ENCODE results near the gene AP4E1.
"Not testable (repeated sequence)": the region's sequence is repeated elsewhere in the genome, so short reads cannot be mapped to it uniquely, and the experiment has no call there.

The AP4E1 gene

DNA sequence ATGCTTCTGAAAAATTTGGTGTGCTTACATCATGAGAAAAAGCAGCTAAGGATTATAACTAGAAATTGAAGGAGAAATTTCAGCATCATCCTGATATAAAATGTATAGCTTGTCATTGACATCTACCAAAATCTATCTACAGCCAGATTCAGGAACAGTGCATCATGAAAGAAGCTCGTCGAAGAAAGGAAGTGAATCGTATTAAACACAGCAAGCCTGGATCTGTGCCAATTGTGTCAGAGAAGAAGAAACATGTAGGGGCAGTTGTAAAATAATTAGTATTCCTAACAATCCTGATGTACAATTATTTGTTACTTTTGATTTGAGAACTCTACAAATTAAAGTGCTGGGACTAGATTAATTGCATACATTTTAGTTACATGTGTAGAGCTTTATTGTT, 37.2 kb downstream of the AP4E1 start:
- DNase-seq (ENCODE audit: low read depth, low spot score), result no peak

DNA sequence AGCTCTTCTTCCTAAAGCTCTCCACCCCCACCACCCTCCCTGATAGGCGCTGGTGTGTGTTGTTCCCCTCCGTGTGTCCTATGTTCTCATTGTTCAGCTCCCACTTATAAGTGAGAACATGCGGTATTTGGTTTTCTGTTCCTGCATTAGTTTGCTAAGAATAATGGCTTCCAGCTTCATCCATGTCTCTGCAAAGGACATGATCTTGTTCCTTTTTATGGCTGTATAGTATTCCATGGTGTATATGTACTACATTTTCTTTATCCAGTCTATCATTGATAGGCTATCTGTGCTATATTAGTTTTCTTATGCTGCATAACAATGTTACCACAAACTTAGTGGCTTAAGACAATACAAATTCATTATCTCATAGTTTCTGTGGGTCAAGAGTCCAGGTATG, 42.3 kb downstream of the AP4E1 start:
- not testable (repeated sequence) for DNase-seq (ENCODE audit: low read depth, low spot score)

DNA sequence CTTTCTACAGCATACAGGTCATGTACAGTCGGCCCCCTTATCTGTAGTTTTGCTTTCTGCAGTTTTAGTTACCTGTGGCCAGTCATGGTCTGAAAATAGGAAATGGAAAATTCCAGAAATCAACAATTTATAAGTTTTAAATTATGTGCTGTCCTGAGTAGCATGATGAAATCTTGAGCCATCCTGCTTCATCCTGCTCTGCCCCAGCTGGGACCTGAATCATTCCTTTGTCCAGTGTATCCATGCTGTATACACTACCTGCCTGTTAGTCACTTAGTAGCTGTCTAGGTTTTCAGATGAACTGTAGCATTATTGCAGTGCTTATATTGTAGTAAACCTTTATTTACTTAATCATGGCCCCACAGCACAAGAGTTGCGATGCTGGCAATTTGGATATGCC, 44.8 kb downstream of the AP4E1 start:
- no peak for DNase-seq (ENCODE audit: low read depth, low spot score)

DNA sequence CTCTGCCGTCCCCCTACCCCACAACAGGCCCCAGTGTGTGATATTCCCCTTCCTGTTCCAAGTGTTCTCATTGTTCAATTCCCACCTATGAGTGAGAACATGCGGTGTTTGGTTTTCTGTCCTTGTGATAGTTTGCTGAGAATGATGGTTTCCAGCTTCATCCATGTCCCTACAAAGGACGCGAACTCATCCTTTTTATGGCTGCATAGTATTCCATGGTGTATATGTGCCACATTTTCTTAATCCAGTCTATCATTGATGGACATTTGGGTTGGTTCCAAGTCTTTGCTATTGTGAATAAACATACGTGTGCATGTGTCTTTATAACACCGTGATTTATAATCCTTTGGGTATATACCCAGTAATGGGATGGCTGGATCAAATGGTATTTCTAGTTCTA, 46.4 kb downstream of the AP4E1 start:
- DNase-seq (ENCODE audit: low read depth, low spot score), result not testable (repeated sequence)

DNA sequence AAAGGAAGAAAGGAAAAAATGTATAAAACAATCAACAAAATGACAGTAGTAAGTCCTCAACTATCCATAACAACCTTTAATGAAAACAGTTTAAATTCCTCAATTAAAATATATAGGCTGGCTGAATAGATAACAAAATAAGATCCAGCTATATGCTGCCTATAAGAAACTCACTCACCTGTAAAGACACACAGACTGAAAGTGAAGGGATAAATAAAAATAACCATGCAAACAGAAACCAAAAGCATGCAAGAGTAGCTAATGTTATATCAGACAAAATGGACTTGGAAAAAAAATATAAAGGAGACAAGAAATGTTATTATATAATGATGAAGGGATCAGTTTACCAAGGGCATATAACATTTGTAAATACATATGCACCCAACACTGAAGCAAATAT, 51.2 kb downstream of the AP4E1 start:
- DNase-seq (ENCODE audit: low read depth, low spot score), result no peak

DNA sequence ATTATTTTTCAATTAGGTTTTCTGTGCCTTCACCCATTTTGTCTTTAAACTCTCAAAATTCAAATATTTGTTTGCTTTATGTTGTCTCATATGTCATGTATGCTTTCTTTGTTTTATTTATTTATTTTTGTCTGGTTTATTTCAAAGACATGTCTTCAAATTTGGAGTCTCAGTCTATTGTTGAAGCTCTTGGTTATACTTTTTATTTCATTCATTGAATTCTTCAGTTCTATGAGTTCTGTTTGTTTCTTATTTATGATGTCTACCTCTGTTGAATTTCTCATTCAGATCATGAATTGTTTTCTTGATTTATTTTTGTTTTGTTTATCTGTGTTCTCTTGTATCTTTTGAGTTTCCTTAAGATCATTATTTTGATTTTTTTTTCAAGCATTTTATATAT, 55.6 kb downstream of the AP4E1 start:
- DNase-seq (ENCODE audit: low read depth, low spot score), result no peak

DNA sequence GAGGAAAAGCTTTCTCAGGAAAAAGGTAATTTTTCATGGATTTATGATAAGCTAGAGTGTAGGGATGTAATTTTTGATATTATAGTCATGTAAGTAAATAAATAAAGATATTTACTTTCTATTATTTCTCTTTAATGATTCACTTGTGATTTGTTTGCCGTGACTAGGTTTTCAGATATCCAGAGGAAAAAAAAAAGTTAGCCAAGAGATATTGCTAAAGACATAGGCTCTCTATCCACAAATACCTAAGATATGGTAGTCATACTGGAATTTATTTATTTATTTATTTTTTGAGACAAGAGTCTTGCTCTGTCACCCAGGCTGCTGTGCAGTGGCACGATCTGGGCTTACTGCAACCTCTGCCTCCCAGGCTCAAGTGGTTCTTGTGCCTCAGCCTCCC, 59.9 kb downstream of the AP4E1 start:
- DNase-seq (ENCODE audit: low read depth, low spot score), result no peak

DNA sequence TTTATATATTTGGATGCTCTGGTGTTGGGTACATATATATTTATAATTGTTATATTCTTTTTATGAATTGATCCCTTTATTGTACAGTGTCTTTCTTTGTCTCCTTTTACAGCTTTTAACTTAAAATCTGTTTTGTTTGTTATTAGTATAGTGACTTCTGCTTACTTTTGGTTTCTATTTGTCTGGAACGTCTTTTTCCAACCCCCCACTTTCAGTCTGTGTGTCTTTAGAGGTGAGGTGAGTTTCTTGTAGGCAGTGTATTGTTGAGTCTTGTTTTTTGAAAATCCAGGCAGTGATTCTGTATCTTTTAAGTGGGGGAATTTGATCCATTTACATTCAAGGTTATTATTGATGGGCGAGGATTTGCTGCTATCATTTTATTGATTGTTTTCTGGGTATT, 62.0 kb downstream of the AP4E1 start:
- DNase-seq (ENCODE audit: low read depth, low spot score), result no peak

DNA sequence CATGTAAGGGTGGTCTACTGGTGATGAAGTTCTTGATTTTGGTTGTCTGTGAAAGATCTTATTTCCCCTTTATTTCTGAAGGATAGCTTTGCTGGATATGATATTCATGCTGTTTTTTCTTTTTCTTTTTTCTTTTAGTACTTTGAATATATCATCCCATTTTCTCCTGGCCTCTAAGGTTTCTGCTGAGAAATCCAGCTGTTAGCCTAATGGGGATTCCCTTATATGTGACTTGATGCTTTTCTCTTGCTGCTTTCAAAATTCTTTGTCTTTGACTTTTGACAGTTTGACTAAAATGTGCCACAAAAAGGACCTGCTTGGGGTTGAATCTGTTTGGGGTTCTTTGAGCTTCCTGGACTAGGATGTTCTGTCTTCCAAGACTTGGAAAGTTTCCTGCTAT, 62.6 kb downstream of the AP4E1 start:
- DNase-seq (ENCODE audit: low read depth, low spot score), result no peak

DNA sequence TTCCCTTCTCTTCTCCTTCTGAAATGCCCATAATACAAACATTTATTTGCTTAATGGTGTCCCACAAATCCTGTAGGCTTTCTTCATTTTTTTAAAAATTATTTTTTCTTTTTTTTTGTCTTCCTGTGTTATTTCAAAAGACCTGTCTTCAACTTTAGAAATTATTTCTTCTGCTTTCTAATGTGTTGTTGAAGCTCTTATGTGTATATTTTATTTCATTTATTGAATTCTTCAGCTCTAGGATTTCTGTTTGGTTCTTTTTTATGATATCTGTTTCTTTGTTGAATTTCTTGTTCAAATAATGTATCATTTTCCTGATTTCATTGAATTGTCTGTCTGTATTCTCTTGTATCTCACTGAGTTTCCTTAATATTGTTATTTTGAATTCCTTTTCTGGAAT, 63.1 kb downstream of the AP4E1 start:
- no peak for DNase-seq (ENCODE audit: low read depth, low spot score)

DNA sequence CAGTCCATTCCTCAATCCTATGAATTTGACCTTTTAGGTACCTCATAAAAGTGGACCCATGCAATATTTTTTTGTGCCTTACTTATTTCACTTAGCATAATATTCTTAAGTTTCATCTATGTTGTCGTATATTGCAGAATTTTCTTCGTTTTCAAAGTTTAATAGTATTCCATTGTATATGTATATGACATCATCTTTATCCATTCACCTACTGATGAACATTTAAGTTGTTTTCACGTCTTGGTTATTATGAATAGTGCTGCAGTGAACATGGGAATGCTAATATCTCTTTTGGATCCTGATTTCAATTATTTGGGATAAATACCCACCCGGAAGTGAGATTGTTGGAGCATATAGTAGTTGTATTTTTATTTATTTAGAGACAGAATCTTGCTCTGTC, 65.1 kb downstream of the AP4E1 start:
- DNase-seq (ENCODE audit: low read depth, low spot score), result no peak

DNA sequence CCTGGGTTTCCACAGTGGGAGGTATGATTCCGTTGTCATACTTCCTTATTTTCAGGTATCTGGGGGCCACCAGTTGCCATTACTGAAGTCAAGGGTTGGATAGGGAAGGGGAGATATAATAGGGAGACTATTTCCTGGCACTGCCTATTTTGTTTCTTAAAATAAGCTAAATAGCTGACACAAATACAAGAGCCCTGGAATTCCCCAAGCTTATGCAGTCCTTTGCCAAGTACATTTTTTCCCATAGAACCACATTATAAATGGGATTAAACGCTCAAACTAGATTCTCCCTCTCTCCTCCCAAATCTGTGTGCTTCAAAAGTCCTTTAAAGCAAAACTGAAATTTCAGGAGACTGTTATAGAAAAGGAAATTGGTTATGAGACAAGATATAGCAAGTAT, 68.7 kb downstream of the AP4E1 start:
- no peak for DNase-seq (ENCODE audit: low read depth, low spot score)

DNA sequence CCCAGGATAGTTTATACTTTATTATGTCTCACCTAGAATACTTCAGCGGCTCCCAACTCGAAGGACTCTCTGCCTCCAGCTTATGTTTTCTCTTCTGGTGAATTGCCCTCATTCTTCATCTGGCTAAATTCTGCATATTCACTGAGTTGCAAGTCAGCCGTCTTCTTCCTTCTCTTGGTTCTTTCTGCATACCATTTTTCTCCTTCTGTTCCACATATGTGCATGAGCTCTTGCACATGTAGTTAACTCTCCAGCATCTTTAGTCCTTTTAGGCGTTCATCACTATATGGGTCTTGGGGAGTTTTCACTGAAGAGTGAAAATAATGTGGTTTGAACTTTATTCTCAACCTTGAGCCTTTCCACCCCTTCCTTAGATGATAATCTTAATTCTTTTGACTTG, 70.1 kb downstream of the AP4E1 start:
- DNase-seq (ENCODE audit: low read depth, low spot score), result no peak

DNA sequence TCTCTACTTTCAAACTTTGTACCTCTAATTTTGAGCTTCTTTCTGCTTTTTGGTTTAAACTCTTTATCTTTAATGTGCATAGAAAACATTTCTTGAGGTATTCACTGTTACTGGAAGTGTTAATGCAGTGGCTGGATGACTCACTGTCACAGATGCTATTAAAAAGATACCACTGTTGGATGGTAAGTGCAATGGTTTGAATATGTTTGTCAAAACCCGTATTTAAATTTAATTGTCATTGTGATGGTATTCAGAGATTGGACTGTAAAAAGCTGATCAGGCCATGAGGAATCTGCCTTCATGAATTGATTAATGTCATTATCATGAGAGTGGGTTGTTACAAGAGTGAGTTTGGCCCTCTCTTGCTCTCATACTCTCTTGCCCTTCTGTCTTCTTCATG, 70.6 kb downstream of the AP4E1 start:
- DNase-seq (ENCODE audit: low read depth, low spot score), result no peak

DNA sequence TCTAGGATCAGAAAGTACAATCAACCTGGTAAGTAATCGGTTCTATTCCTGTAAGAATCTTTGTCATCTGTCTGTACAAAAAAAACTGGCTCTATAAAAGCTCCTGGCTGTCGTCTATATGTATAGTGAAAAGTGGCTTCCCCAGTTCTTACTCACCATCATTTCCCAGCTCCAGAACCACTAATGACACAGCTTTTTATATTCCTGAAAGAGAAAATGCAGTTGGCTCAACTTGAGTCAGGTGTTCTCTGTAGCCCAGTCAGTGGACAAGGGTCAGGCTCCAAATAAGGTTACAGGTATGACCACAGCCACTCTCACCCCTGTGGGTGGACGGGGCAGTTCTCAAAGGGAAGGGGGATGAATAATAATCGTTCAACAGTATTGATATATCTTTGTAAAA, 85.1 kb downstream of the AP4E1 start:
- DNase-seq (ENCODE audit: low read depth, low spot score), result no peak

DNA sequence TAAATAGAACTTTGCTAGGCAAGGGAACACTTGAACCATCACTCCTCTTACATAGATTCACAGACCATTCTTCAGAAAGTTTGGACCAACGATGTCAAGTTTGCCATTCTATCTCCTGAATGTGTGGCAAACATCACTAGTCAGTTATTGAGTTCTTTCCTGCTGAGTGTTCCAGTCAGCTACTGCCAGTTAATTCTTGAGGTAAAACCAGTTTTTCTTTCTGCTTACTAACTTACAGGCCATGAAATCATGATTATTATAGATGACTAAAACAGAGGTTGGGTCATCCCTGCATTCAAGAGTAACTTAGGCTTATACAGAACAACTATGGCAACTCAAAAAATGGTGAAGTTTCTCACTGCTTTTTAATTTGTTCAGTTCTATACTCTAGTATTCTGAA, 88.2 kb downstream of the AP4E1 start:
- no peak for DNase-seq (ENCODE audit: low read depth, low spot score)

DNA sequence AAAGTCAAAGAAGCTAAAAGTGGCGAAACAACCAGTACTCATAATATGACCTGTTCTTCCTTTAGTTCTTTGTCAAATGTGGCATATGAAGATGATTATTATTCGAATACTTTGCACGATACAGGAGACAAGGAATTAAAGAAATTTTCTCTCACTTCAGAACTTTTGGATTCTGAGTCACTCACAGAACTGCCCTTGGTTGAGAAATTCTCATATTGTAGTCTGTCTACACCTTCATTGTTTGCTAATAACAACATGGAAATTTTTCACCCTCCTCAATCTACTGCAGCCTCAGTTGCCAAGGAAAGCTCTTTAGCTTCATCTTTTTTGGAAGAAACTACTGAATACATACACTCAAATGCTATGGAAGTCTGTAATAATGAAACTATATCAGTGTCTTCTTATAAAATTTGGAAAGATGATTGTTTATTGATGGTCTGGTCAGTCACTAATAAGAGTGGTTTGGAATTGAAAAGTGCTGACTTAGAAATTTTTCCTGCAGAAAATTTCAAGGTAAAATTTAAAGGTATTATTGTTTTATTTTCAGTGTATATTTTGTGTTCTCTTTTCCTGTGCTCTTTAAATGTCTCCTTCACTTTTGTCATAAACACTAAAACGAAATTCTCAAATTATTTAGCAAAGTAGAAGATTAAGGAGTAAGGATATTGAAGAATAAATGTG, 89.0 kb downstream of the AP4E1 start:
- DNase-seq (ENCODE audit: low read depth, low spot score), result no peak

DNA sequence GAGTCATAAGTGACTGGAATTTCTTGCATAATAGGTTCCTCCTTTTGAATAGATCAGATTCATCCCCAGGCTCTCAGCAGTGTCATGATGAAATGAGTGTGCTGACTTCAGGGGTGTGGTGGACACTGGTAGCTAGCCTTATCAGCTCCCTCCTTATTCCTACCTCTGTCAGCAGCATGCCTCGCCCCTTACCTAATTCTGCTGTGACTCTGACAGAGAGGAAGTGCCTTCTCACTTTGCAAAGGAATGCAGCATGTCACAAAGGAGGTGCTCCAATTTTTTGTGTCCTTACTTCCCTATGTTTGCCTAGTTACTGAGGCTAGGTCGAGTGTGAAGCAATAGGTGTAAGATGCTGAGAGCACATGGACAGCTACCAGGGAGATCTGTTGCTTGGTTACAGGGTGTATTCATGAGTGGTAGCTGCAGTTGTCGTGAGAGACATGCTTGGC, 95.6 kb downstream of the AP4E1 start:
- DNase-seq (ENCODE audit: low read depth, low spot score), result peak; percentile 13

DNA sequence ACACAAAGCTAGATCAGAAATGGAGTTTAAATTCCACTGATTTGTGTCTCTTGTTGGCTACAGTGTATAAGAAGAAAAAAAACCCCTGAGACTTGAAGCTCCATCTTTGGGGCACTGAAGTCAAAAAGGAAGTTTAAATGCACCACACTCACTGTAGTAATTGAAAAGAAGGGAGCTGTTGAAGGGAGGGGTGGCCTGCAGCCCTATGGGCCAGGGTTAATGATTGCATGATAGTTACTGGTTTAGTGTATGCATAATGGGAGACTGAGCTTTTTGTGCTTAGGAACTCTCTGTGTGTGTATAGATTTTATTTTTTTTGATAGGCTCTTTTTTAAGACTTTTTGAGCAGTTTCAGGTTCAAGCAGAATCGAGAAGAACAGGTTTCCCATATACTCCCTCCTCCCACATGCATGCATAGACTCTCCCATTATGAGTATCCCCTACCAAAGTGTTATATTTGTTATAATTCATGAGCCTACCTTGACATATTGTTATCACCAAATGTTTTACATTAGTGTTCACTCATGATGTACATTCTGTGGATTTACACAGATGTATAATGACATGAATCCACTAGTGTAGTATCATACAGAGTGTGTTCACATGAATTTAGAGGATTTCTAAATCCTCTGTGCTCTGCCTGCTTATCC, 98.0 kb downstream of the AP4E1 start:
- no peak for DNase-seq (ENCODE audit: low read depth, low spot score)

DNA sequence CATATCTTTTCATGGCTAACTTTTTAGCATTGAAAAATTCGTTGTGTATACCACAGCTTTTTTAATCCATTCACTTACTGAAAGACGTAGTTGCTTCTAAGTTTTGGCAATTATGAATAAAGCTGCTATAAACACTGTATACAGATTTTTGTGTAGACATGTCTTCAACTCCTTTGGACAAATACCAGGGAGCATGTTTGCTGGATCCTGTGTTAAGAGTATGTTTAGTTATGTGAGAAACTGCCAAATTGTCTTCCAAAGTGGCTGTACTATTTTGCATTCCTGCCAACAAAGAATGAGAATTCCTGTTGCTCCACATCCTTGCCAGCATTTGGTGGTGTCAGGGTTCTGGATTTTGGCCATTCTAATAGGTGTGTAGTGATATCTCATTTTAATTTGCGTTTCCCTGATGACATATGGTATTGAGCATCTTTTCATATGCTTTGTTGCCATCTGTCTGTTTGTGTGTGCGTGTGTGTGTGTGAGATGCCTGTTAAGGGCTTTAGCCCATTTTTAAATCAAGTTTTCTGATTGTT, 98.7 kb downstream of the AP4E1 start:
- no peak for DNase-seq (ENCODE audit: low read depth, low spot score)

DNA sequence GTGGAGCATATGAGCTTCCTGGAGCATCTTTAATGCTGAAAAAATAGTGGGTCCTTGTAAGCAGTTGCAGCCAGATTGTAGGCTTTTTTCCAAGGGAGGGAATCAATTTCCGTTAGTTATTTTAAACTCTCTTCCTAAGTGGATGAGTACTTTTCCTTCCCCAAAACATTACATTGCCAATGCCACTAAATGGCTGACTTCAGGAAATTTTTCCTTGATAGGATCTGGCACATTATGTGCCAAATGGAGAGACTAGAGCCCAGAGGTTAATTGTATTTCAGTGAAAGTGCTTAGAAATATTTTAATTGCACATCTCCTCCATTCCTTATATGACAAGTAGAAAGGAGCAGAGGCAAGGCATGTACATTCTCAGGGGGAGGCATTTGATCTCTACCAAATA, 102.7 kb downstream of the AP4E1 start:
- no peak for DNase-seq (ENCODE audit: low read depth, low spot score)

DNA sequence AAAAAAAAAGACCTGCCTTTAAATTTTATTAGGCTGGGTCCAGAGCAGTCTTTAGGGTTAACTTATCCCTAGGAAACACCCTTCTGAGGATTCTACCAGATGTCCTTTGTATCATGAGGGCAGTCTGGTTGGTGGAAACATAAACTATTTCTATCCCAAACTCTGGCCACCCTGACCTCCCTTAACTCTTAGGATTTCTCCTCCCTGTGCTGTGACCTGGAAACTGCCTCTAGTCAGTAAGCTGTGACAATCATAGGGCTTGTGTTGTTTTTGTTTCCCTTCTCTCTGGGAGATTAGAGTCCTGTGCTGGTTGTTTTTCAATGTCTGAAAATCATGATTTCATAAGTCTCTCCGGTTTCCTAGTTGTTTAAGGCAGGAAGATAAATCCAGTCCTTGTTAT, 108.1 kb downstream of the AP4E1 start:
- DNase-seq (ENCODE audit: low read depth, low spot score), result no peak

DNA sequence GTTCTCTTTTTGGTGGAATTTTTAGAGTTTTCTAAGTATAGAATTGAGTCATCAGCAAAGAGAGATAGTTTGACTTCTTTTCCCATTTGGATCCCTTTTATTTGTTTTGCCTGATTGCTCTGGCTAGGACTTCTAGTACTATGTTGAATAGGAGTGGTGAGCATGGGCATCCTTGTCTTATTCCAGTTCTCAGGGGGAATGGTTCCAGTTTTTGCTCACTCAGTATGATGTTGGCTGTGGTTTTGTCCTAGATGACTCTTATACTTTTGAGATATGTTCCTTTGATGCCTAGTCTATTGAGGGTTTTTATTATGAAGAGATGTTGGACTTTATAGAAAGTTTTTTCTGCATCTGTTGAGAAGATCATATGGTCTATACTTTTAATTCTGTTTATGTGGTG, 113.7 kb downstream of the AP4E1 start:
- no peak for DNase-seq (ENCODE audit: low read depth, low spot score)

DNA sequence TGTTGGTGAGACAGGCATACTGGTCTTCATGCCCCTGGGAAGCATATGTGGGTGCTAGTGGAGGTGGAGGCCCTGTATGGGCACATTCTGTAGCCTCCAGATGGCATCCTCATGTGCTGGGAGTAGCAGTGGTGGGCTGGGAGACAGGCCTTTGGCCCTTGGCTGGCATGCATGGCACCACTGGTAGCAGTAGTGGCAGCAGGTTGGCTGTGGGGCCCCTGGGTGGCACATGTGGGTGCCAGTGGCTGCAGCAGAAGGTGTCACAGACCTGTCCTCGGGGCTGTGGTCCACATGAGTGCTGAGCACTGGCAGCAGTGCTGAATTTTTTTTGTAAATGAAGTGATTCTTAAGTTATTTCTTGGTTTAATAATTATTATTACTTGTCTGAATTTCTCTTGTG, 115.0 kb downstream of the AP4E1 start:
- no peak for DNase-seq (ENCODE audit: low read depth, low spot score)
